ENCODE data around the gene ARRDC3. TPM values are rescaled to one million over a fixed set of nuclear protein-coding genes. Genes with fewer than 3 reads are reported as not detected.

Gene ARRDC3
- total RNA-seq, 1 experiment from 2014 or later = 33.0 TPM

DNA sequence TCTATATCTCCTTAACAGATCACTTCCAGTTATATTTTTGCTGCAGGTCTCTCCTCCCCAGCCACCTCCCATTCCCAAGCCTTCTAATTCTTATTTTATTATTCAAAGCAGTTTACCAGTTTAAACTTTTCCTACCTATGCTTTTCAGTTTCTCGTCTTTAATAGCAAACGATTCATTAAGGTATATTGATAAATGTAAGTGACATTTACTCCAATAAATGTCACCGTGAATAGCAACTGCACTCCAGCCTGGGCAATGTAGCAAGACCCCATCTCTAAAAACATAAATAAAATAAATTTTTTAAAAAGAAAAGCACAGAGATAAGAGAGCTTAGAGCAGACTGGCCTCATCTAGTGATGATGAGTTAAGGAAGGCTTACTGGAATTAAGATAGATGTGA lies 42.6 kb downstream of the ARRDC3 start:
- no peaks in the 10 kb centered on the region for H3K9me3 ChIP-seq (ENCODE audit: control insufficient read depth, insufficient read depth, low read depth, low read length)
- intact Hi-C loops (cut with micrococcal nuclease; ENCODE audit: unreplicated experiment) (no loop called here), in situ Hi-C loops (cut with HindIII; ENCODE audit: low pct_unique_long_range_greater_than_20kb, low sequenced_read_pairs) (no loop called here)
- no peaks in the 10 kb centered on the region for H3K36me3 ChIP-seq (ENCODE audit: control insufficient read depth, insufficient read depth, low read length)
- H3K27ac ChIP-seq (ENCODE audit: low read length) = no peak overlapping the region
- no peak for ATAC-seq
- no peaks in the 10 kb centered on the region for H3K27me3 ChIP-seq (ENCODE audit: control insufficient read depth, insufficient read depth, low read length)
- no peak for DNase-seq (ENCODE audit: low read depth, low spot score)
- TF ChIP-seq, protein P1, sequence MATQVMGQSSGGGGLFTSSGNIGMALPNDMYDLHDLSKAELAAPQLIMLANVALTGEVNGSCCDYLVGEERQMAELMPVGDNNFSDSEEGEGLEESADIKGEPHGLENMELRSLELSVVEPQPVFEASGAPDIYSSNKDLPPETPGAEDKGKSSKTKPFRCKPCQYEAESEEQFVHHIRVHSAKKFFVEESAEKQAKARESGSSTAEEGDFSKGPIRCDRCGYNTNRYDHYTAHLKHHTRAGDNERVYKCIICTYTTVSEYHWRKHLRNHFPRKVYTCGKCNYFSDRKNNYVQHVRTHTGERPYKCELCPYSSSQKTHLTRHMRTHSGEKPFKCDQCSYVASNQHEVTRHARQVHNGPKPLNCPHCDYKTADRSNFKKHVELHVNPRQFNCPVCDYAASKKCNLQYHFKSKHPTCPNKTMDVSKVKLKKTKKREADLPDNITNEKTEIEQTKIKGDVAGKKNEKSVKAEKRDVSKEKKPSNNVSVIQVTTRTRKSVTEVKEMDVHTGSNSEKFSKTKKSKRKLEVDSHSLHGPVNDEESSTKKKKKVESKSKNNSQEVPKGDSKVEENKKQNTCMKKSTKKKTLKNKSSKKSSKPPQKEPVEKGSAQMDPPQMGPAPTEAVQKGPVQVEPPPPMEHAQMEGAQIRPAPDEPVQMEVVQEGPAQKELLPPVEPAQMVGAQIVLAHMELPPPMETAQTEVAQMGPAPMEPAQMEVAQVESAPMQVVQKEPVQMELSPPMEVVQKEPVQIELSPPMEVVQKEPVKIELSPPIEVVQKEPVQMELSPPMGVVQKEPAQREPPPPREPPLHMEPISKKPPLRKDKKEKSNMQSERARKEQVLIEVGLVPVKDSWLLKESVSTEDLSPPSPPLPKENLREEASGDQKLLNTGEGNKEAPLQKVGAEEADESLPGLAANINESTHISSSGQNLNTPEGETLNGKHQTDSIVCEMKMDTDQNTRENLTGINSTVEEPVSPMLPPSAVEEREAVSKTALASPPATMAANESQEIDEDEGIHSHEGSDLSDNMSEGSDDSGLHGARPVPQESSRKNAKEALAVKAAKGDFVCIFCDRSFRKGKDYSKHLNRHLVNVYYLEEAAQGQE (IDR thresholded peaks at IDR 0.05; ENCODE audit: insufficient read depth in 1 of 2, low read depth in 2 of 2, low read length in 1 of 2) = no peak
- TF ChIP-seq TCF7L2 (IDR thresholded peaks at IDR 0.05; ENCODE audit: low read depth, low read length) = no peak
- TF ChIP-seq, protein P2, sequence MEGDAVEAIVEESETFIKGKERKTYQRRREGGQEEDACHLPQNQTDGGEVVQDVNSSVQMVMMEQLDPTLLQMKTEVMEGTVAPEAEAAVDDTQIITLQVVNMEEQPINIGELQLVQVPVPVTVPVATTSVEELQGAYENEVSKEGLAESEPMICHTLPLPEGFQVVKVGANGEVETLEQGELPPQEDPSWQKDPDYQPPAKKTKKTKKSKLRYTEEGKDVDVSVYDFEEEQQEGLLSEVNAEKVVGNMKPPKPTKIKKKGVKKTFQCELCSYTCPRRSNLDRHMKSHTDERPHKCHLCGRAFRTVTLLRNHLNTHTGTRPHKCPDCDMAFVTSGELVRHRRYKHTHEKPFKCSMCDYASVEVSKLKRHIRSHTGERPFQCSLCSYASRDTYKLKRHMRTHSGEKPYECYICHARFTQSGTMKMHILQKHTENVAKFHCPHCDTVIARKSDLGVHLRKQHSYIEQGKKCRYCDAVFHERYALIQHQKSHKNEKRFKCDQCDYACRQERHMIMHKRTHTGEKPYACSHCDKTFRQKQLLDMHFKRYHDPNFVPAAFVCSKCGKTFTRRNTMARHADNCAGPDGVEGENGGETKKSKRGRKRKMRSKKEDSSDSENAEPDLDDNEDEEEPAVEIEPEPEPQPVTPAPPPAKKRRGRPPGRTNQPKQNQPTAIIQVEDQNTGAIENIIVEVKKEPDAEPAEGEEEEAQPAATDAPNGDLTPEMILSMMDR (IDR thresholded peaks at IDR 0.05) = no peak
- TF ChIP-seq POLR2AphosphoS5 (IDR thresholded peaks at IDR 0.05; ENCODE audit: low read depth, low read length) = no peak
- TF ChIP-seq SIN3A (IDR thresholded peaks at IDR 0.05; ENCODE audit: borderline replicate concordance, insufficient read depth, low read depth, low read length) = no peak
- BruUV-seq (replicated peaks) = no TSS peak
- ChIA-PET CTCF (no interaction called here), POLR2A (no interaction called here)
- H3K4me3 ChIP-seq (ENCODE audit: low read depth in 2 of 2, low read length in 2 of 2) = no peak overlapping the region
- H3K4me1 ChIP-seq (ENCODE audit: control insufficient read depth, insufficient read depth, low read length) = no peaks in the 10 kb centered on the region; the same call in 1 of the 2 replicates

DNA sequence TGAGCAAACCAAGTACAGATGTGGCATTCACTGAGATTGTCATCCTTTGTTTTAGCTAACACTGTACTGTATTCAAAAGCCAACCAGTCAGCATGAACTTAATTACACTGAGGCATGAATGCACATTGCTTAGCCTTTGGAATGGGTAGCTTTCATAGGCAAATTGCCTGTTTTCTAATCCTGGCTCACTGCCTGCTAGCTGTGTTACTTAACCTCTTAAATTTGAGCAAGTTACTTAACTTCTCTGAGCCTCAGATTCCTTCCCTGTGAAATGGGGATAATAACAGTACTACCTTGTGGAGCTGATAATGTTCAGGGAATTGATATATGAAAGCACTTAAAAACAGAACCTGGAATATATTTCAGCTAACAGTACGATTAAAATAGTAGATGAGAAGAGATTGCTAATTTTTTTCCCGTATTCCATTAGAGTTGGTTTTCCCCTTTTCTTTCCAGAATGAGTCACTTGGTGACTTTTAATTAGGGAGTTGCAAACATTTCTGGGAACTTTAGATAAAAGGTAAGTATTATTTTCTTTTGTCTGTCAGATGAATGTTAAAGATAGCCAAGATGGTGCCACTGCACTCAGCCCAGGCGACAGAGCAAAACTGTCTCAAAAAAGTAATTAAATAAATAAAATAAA lies 43.9 kb downstream of the ARRDC3 start:
- in situ Hi-C loops (cut with HindIII; ENCODE audit: low pct_unique_long_range_greater_than_20kb, low sequenced_read_pairs) (no loop called here), intact Hi-C loops (cut with micrococcal nuclease; ENCODE audit: unreplicated experiment) (no loop called here)
- H3K4me1 ChIP-seq (ENCODE audit: control insufficient read depth, insufficient read depth, low read length) = no peaks in the 10 kb centered on the region; the same call in 1 of the 2 replicates
- H3K36me3 ChIP-seq (ENCODE audit: control insufficient read depth, insufficient read depth, low read length) = no peaks in the 10 kb centered on the region
- no peaks in the 10 kb centered on the region for H3K9me3 ChIP-seq (ENCODE audit: control insufficient read depth, insufficient read depth, low read depth, low read length)
- DNase-seq (ENCODE audit: low read depth, low spot score) (no peak), ATAC-seq (peak; percentile 62; the same call in 1 of the 2 replicates)
- ChIA-PET POLR2A (no interaction called here), CTCF (no interaction called here)
- BruUV-seq (replicated peaks) = no TSS peak
- TF ChIP-seq, protein P2 (IDR thresholded peaks at IDR 0.05) = no peak
- H3K27ac ChIP-seq (ENCODE audit: low read length) = no peak overlapping the region
- no peaks in the 10 kb centered on the region for H3K27me3 ChIP-seq (ENCODE audit: control insufficient read depth, insufficient read depth, low read length)
- no peak overlapping the region for H3K4me3 ChIP-seq (ENCODE audit: low read depth in 2 of 2, low read length in 2 of 2)
